Activated T-helper 1 cell treated with anti-CD3 and anti-CD28 coated beads, Interleukin-12 subunit alpha, Interleukin-12 subunit beta, Interleukin-2, Interleukin-4 antibody, amounts not matched to agents 30 ng/mL and 10 ng/mL and 1 ng/mL, durations not matched to agents 14 hours and 24 hours and 36 hours (primary cell): ENCODE results near the gene POLK. TPM values are rescaled to one million over a fixed set of nuclear protein-coding genes. Genes with fewer than 3 reads are reported as not detected.

Experiments used
- DNase-seq: peaks from one replicate; pipeline ENCODE4 v3.0.0; 2021; ENCODE audit warnings: low spot score
- H3K27ac Mint-ChIP-seq: one replicate; pipeline ENCODE4 v1.8.0; 2021; ENCODE audit warnings: mild to moderate bottlenecking, mixed read lengths
- H3K27me3 Mint-ChIP-seq: one replicate; pipeline ENCODE4 v1.8.0; 2022; ENCODE audit warnings: mild to moderate bottlenecking, moderate library complexity, mixed read lengths; ENCODE audit not compliant: insufficient read depth
- H3K36me3 Mint-ChIP-seq: one replicate; pipeline ENCODE4 v1.8.0; 2021; ENCODE audit warnings: low read depth, mixed read lengths
- H3K4me1 Mint-ChIP-seq: one replicate; pipeline ENCODE4 v1.8.0; 2021; ENCODE audit warnings: low read depth, mixed read lengths
- H3K4me3 Mint-ChIP-seq: one replicate; pipeline ENCODE4 v1.8.0; 2021; ENCODE audit warnings: mild to moderate bottlenecking, moderate library complexity, mixed read lengths
- H3K9me3 Mint-ChIP-seq: one replicate; pipeline ENCODE4 v1.8.0; 2021; ENCODE audit warnings: mixed read lengths
- intact Hi-C: fragments of 100-400 bp; cut with micrococcal nuclease; formaldehyde crosslinking; loops from one replicate; pipeline ENCODE4 v1.15.1; 2024
- total RNA-seq: library from RNA; stranded (reverse); gene quantifications from 2 replicates; pipeline ENCODE4 v1.2.3, GENCODE V29; 2022

POLK gene
- 38.0 and 40.4 TPM in 2 replicates for total RNA-seq

GRCh38 chr5:75511435-75512382 lies at the start of gene POLK, which contains the start of gene CERT1:
Gene POLK, plus strand, starts transcription at chr5:75511891.
Gene CERT1, minus strand, starts transcription at chr5:75511629. Its CDS starts 422 bp downstream, at chr5:75511207.
- H3K36me3 Mint-ChIP-seq: peaks cover 10% of the 10 kb centered on the region
- DNase-seq: peak; percentile 96
- H3K27ac Mint-ChIP-seq: peak within 1 kb of the TSS; percentile 93
- H3K4me3 Mint-ChIP-seq: peak within 1 kb of the TSS; percentile 99
- H3K9me3 Mint-ChIP-seq: no peaks in the 10 kb centered on the region
- intact Hi-C loops: loop anchor here (1.0 to 5.0 kb wide), 11 partner anchors 13 to 934 kb away; partner anchors contain the start of genes ANKRD31, GCNT4, GFM2 and IQGAP2
- H3K4me1 Mint-ChIP-seq: peaks cover 62% of the 10 kb centered on the region
- no peaks in the 10 kb centered on the region for H3K27me3 Mint-ChIP-seq

- DNase-seq: no peak
- H3K4me1 Mint-ChIP-seq: peaks cover 28% of the 10 kb centered on the region
- H3K27me3 Mint-ChIP-seq: no peaks in the 10 kb centered on the region
- H3K27ac Mint-ChIP-seq: no peak overlapping the region
- peaks cover 12% of the 10 kb centered on the region for H3K36me3 Mint-ChIP-seq
- H3K9me3 Mint-ChIP-seq: peaks cover 10% of the 10 kb centered on the region
- H3K4me3 Mint-ChIP-seq: no peak overlapping the region
- intact Hi-C loops: no loop called here
Measured at GRCh38 chr5:75463726-75464125, 48.0 kb upstream of the POLK start.

GRCh38 chr5:75465480-75465879 lies 46.2 kb upstream of the POLK start:
- Mint-ChIP-seq H3K4me1 (peaks cover 28% of the 10 kb centered on the region), H3K27ac (no peak overlapping the region), H3K9me3 (peaks cover 26% of the 10 kb centered on the region), H3K27me3 (no peaks in the 10 kb centered on the region), H3K36me3 (peaks cover 19% of the 10 kb centered on the region), H3K4me3 (no peak overlapping the region)
- intact Hi-C loops: no loop called here
- DNase-seq: no peak

DNA sequence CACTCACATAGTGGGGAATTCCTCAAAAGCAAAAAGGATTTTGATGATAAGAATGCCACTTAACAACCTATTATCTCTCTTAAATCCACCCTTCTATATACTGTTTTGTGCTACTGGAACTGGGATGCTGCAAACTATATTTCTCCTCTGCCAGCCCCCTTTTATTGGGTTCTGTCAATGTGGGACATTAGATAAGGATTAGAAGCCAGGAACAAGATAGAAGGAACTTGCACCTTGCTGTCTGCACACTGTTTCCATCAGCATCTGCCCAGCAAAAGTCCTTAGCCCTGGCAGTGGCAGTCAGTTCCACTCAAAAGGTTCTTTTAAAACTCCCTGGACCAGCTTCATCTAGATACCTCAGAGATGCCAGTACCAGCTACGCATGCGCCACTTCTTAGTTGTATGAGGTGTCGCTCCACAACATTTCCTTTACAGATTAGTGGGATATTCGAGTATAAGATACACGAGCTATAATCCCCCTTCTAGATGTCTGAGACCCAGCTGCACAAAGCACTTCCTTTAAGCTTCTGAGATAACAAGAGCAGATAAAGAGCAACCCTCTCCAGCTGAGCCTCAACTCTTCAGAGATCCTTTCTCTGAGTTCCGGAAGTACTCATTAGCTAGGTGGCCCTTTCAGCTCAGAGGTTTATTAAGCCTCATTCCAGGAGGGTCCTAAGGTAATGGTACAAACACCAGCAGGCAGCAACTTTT lies 45.5 kb upstream of the POLK start:
- H3K4me1 Mint-ChIP-seq: peaks cover 28% of the 10 kb centered on the region
- no peak for DNase-seq
- H3K4me3 Mint-ChIP-seq: no peak overlapping the region
- no peaks in the 10 kb centered on the region for H3K27me3 Mint-ChIP-seq
- H3K36me3 Mint-ChIP-seq: peaks cover 23% of the 10 kb centered on the region
- H3K27ac Mint-ChIP-seq: no peak overlapping the region
- H3K9me3 Mint-ChIP-seq: peaks cover 33% of the 10 kb centered on the region
- intact Hi-C loops: no loop called here

DNA sequence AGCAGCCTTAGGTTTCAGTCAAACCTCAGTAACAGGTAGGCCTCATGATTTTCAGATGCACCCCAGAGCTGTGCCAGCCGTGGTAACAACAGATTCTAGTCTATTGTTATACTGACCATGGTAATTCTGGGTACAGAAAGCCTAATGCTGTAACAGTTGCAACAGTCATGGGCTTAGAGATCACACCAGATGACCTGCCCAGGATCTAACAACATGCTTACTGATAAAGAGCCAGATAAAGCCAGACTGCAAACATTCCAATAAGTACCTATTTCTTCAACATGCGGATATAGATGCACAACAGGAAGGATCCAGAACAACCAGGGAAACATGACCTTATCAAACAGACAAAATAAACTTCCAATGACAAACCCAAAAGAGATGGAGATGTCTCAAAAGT lies 43.1 kb upstream of the POLK start:
- no peaks in the 10 kb centered on the region for H3K27me3 Mint-ChIP-seq
- no peak for DNase-seq
- peaks cover 24% of the 10 kb centered on the region for H3K36me3 Mint-ChIP-seq
- H3K9me3 Mint-ChIP-seq: peaks cover 35% of the 10 kb centered on the region
- H3K27ac Mint-ChIP-seq: no peak overlapping the region
- H3K4me1 Mint-ChIP-seq: peaks cover 23% of the 10 kb centered on the region
- intact Hi-C loops: no loop called here
- H3K4me3 Mint-ChIP-seq: no peak overlapping the region

GRCh38 chr5:75469017-75469416 lies 42.7 kb upstream of the POLK start:
- H3K36me3 Mint-ChIP-seq: peaks cover 24% of the 10 kb centered on the region
- DNase-seq: no peak
- no peak overlapping the region for H3K27ac Mint-ChIP-seq
- no peaks in the 10 kb centered on the region for H3K27me3 Mint-ChIP-seq
- no peak overlapping the region for H3K4me3 Mint-ChIP-seq
- peaks cover 18% of the 10 kb centered on the region for H3K4me1 Mint-ChIP-seq
- H3K9me3 Mint-ChIP-seq: peaks cover 35% of the 10 kb centered on the region
- intact Hi-C loops: no loop called here

DNA sequence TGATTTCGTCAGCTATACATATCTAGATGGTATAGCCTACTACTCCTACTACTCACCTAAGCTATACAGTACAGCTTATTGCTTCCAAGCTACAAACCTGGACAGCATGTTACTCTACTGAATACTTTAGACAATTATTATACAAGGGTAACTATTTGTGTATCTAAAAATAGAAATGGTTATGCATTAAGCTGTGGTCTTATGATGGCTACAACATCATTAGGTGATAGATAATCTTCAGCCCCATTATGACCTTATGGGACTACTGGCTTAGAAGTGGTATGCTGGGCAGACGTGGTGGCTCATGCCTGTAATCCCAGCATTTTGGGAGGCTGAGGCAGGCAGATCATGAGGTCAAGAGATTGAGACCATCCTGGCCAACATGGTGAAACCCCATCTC lies 40.5 kb upstream of the POLK start:
- Mint-ChIP-seq H3K27me3 (no peaks in the 10 kb centered on the region), H3K4me1 (peaks cover 8% of the 10 kb centered on the region)

DNA sequence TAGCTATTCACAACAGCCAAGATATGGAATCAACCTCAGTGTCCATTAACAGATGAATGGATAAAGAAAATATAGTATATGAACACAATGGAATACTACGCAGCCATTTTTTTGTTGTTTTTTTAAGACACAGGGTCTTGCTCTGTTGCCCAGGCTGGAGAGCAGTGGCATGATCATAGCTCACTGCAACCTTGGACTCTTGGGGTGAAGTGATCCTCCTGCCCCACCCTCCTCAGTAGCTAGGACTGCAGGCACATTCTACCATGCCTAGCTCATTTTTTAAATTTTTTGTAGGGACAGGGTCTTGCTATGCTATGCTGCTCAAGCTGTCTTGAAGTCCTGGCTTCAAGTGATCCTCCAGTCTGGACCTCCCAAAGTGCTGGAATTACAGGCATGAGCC lies 38.7 kb upstream of the POLK start:
- Mint-ChIP-seq H3K4me1 (no peaks in the 10 kb centered on the region), H3K36me3 (peaks cover 22% of the 10 kb centered on the region), H3K9me3 (peaks cover 32% of the 10 kb centered on the region), H3K4me3 (no peak overlapping the region), H3K27ac (no peak overlapping the region), H3K27me3 (no peaks in the 10 kb centered on the region)
- no peak for DNase-seq
- intact Hi-C loops: no loop called here

More for the DNA sequence above, 40.5 kb upstream of the POLK start:
- Mint-ChIP-seq H3K4me3 (no peak overlapping the region), H3K27ac (no peak overlapping the region), H3K9me3 (peaks cover 35% of the 10 kb centered on the region), H3K36me3 (peaks cover 24% of the 10 kb centered on the region)
- no peak for DNase-seq
- intact Hi-C loops: no loop called here

DNA sequence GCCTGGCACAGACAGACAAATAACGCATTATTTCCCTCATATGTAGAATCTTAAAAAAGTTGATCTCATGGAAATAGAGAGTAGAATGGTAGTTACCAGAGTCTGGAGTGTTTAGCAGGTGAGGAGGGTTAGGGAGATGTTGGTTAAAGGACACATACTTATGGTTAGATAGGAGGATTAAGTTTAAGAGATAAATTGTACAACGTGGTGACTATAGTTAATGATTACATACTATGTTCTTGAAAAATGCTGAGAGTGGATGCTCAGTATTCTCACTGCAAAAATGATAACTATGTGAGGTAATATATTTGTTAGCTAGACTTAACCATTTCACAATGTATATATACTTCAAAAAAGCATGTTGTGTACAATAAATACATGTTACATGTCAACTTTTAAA lies 38.2 kb upstream of the POLK start:
- DNase-seq: no peak
- peaks cover 28% of the 10 kb centered on the region for H3K9me3 Mint-ChIP-seq
- H3K4me3 Mint-ChIP-seq: no peak overlapping the region
- no peaks in the 10 kb centered on the region for H3K4me1 Mint-ChIP-seq
- no peak overlapping the region for H3K27ac Mint-ChIP-seq
- intact Hi-C loops: no loop called here
- H3K36me3 Mint-ChIP-seq: peaks cover 21% of the 10 kb centered on the region
- no peaks in the 10 kb centered on the region for H3K27me3 Mint-ChIP-seq

DNA sequence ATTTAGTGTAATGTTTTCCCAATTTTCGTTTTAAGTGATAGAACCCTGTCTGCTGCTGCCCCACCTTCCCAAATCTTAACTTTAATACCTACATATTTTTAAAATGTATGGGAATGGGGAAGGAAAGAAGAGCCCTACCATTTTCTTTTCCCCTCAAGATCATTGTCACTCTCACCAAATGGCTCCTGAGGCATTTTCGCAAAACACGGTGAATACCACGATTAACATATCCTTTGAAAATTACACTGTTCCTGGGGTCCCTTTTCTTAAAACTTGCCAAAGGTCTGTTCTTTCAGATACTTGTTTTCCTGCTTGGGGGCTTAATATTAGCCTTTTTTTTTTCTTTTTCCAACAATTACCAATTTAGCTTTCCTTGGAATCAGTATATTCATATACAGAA lies 36.3 kb upstream of the POLK start:
- Mint-ChIP-seq H3K36me3 (peaks cover 7% of the 10 kb centered on the region), H3K4me1 (no peaks in the 10 kb centered on the region), H3K27ac (no peak overlapping the region), H3K27me3 (no peaks in the 10 kb centered on the region), H3K9me3 (peaks cover 10% of the 10 kb centered on the region), H3K4me3 (no peak overlapping the region)
- DNase-seq: no peak
- intact Hi-C loops: no loop called here

- DNase-seq: no peak
- Mint-ChIP-seq H3K9me3 (peaks cover 28% of the 10 kb centered on the region), H3K27ac (no peak overlapping the region), H3K27me3 (no peaks in the 10 kb centered on the region), H3K4me1 (peaks cover 18% of the 10 kb centered on the region), H3K4me3 (no peak overlapping the region), H3K36me3 (peaks cover 26% of the 10 kb centered on the region)
- intact Hi-C loops: no loop called here
Measured at GRCh38 chr5:75481024-75481423, 30.7 kb upstream of the POLK start.

GRCh38 chr5:75482482-75482881 lies 29.2 kb upstream of the POLK start:
- no peak overlapping the region for H3K4me3 Mint-ChIP-seq
- intact Hi-C loops: no loop called here

GRCh38 chr5:75484605-75485004 lies 27.1 kb upstream of the POLK start:
- Mint-ChIP-seq H3K36me3 (peaks cover 40% of the 10 kb centered on the region), H3K4me3 (no peak overlapping the region), H3K27ac (no peak overlapping the region), H3K9me3 (peaks cover 56% of the 10 kb centered on the region), H3K4me1 (peaks cover 30% of the 10 kb centered on the region), H3K27me3 (no peaks in the 10 kb centered on the region)
- DNase-seq: no peak
- intact Hi-C loops: no loop called here

More at GRCh38 chr5:75482482-75482881, 29.2 kb upstream of the POLK start:
- Mint-ChIP-seq H3K27me3 (no peaks in the 10 kb centered on the region), H3K4me1 (peaks cover 30% of the 10 kb centered on the region), H3K9me3 (peaks cover 41% of the 10 kb centered on the region), H3K27ac (no peak overlapping the region), H3K36me3 (peaks cover 29% of the 10 kb centered on the region)
- DNase-seq: no peak
